Tibial nerve (tissue), 4 donors: Measurements from ENCODE around the gene CSF1.

Experiments
- EP300 ChIP-seq, 2 donors: sonication (generic); formaldehyde crosslinking; IDR thresholded peaks; one replicate each; pipeline ENCODE4 v1.6.1; 2017; ENCODE audit warnings: antibody characterized with exemption in 2 of 2, mild to moderate bottlenecking in 1 of 2
- POLR2A ChIP-seq, 2 donors: fragments of 450-650 bp; IDR thresholded peaks; one replicate each; pipeline ENCODE4 v1.6.1; 2017; ENCODE audit warnings: antibody characterized with exemption in 2 of 2, mild to moderate bottlenecking in 2 of 2, moderate library complexity in 2 of 2
- TF ChIP-seq, protein P1 (sequence below), 5 experiments: fragments of 200-600 bp in 3 of 5; fragments of 450-650 bp in 2 of 5; sonication (generic) in 3 of 5; IDR thresholded peaks; one replicate each; pipeline ENCODE4 v1.5.1; 2016 to 2019; ENCODE audit warnings: antibody characterized with exemption in 5 of 5, mild to moderate bottlenecking in 3 of 5, moderate library complexity in 2 of 5

DNA sequence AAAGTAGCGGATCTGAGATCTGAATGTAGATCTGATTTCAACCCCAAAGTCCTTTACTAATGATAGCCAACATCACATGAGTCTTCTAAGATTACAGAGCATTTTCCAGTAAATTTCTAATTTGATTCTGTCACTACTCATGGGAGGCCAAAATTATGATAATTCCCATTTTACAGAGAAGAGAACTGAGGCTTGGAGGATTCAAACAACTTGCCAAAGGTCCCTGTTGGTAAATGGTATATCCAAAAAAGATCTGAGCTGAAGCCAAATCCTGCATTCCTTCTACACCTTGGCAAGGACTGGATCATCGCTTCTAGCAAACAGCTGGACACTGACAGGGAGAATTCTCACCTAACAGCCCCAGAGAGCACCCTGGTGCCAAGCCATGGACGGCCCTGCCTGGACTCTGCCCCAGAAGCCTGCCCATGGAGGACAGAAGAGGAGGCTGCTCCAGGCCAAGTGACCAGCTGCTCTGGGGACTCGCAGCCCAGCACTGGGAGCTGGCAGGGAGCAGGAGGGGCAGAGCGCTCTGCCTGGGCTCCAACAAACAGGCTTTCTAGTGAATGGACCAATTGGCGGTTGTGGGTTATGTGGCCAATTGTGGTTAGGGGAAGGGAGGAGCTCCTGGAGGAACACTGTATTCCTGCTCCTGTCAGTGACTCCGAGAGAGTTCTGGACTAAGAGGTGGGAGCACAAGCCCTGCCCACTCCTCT lies 6.4 kb upstream of the CSF1 start:
- TF ChIP-seq, protein P1, sequence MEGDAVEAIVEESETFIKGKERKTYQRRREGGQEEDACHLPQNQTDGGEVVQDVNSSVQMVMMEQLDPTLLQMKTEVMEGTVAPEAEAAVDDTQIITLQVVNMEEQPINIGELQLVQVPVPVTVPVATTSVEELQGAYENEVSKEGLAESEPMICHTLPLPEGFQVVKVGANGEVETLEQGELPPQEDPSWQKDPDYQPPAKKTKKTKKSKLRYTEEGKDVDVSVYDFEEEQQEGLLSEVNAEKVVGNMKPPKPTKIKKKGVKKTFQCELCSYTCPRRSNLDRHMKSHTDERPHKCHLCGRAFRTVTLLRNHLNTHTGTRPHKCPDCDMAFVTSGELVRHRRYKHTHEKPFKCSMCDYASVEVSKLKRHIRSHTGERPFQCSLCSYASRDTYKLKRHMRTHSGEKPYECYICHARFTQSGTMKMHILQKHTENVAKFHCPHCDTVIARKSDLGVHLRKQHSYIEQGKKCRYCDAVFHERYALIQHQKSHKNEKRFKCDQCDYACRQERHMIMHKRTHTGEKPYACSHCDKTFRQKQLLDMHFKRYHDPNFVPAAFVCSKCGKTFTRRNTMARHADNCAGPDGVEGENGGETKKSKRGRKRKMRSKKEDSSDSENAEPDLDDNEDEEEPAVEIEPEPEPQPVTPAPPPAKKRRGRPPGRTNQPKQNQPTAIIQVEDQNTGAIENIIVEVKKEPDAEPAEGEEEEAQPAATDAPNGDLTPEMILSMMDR (IDR thresholded peaks at IDR 0.05), result no peak
- TF ChIP-seq POLR2A (IDR thresholded peaks at IDR 0.05) (no peak), EP300 (IDR thresholded peaks at IDR 0.05) (no peak)
